GM21786 (cell line): ENCODE results near the gene RPTOR.
A peak's percentile ranks its signal among the peaks of the same experiment; 100 is the strongest.

Experiments
- ATAC-seq: cut with Tn5 transposase; IDR thresholded peaks from one replicate; pipeline ENCODE4 v1.9.1; 2021; ENCODE audit not compliant: unreplicated experiment

RPTOR gene

DNA sequence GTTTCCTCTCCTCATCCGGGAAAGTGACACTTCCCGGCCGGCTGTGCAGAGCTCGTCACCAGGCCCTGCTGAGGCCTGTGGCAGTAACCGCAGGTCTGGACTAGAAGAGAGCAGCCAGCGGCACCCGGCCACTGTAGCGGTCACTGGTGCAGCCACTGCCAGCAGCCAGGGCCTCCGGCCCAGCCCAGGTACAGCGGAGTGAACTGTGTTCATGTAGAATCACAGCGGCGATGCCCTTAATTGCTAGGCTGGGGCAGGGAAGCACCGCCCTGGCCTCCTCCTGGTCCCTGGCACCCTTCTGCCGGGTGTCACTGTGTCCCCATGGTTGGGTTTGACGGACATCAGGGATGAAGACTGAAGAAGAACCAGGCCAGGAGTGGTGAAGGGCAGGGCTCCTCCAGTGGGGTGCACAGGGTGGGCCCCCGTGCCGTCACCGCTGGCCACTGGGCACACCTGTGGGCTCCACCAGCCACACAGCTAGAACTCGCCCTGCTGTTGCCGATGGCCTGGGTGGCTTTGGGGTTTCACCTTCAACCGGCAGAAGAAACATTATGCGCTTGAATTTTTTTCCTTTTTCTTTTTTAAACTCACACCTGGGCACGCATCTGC is 281.8 kb downstream of the RPTOR start:
- no peak for ATAC-seq

DNA sequence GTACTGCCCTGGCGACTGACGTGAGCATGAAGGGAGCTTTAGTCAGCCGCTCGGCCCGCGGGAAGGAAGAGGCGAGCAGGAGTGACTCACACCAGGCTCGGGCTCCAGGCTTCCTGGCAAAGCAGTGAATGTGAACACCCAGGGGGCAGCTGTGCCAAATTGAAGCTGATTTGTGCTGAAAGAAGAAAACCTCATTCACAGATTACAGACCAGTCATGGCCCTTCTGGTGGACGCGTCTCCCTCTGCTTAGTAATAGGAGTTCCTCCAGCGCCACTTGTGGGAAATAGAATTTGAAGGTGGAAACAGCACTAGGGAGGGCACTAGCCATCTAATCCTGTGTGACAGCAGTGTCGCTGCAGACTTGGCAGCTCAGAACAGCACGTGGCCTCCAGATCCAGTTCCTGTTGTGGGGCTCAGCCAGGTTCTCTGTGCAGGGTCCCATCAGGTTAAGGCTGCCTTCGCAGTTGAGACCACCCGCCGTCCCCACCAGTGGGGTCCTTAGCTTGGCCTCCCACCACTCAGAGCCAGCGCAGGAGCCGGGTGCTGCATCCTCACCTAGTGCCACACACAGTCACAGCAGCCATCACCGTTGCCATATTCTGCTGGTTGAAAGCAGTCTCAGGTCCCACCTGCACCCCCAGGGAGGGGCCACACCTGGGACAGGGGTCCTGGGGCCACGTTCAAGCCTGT is 282.5 kb downstream of the RPTOR start:
- ATAC-seq = no peak

DNA sequence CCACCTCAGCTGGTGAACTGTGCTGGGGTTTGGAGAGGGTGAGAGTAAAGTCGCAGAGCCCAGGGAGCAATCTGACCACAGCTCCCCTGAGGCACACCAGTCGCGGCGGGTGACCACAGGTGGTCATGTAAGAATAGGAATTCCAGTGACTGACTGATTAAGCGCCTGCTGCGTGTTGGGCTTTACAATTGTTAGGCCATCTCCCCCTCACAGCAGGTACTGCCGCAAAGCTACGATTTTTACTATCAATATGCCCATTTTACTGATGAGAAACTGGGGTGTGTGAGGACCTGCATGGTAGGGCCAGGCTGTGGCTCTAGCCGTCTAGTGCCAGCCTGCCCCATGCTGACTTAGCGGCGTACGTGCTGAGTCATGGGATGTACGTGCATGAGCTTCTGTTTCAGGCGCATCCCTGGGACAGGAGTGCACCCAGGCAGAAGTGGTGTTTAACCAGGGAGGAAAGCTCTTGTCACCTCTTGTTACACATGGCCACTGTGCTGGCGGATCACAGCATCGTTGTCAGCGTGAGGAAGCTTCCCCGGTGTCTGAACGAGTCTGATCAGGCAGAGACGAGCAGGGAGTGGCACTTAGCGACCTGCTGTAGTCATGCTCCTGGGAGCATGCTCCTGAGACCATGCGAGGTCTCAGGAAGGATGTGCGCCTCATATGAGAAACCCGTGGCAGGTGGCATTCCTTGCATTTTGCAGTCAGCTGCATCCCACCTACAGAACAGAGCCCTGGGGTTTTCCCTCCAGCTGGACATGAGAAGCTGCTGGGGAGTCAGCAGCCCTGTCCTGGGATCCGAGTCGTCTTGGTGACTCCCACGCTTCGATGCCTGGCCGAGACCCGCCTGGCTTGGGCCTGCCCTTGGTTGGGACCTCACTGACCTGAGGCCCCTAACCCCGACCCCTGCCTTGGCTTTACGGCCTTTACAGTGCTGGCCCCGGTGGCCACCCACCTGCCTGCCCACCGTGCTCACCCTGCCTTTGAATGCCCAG is 283.3 kb downstream of the RPTOR start:
- ATAC-seq = no peak

GRCh38 chr17:80829166-80829813 is 284.7 kb downstream of the RPTOR start:
- no peak for ATAC-seq

- no peak for ATAC-seq
These were observed 285.6 kb downstream of the RPTOR start for GRCh38 chr17:80830020-80830780.

DNA sequence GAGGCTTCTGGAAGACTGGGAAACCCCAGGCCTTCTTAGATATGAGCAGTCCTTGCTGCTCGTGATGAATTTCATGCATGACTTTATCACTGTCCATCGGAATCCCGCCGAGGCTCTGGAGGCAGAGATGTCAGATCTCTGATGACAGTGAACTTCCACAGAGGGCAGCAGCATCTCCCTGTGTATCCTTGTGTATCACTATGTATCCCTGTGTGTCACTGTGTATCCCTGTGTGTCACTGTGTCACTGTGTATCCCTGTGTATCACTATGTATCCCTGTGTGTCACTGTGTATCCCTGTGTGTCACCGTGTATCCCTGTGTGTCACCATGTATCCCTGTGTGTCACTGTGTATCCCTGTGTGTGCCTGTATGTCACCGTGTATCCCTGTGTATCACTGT is 286.9 kb downstream of the RPTOR start:
- ATAC-seq = no peak

GRCh38 chr17:80832266-80832676 is 287.6 kb downstream of the RPTOR start:
- no peak for ATAC-seq

DNA sequence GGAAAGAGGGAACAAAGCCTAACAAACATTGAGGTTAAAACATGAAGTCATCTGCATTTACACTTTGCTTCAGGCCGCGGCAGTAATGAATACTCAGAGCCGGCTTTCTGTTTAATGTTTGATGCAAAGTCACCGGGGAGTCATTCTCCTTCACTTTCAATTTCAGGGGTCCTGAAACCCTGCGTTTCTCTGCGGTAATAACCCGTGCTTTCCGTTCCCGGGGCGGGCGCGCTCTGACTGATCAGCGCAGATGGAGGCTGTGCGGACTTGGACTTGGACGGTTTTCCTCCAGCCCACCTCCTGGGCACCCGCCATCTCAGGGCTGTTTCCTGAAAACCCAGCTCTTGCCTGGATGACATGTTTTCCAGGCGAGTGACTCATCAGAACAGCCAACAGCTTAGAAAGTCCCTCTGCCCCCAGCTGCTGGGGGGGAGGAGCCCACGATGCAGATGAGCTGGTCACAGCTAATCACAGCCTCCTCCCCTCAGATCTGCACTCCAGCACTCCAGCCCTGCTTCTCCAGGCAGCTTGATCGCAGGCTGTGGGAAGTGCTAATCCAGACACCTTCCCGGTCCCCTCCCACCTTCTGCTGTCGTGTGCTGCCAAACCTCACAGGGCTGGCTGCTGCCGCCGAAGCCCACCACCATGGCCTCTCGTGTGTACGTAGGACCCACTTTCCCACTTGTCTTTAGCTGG is 288.4 kb downstream of the RPTOR start:
- ATAC-seq = peak; percentile 86

- no peak for ATAC-seq
These were observed 289.6 kb downstream of the RPTOR start for GRCh38 chr17:80833952-80834892.

DNA sequence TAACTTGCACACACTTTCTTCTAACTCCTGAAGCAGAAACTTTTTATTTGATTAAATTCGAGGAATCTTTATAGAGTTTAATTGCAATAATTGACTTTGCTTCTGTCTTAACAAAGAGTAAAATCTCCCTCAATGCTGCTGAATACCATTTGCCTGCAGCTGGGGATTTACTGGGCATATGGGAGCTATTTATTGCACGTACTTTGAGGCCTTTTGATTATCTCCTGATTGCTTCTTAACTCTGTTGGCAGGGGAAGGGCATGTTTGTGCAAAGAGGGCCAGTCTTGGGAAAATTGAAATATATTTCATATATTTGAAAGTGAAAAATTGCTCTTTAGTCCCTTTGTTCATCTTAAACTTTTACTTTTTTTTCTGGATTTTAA is 290.2 kb downstream of the RPTOR start:
- ATAC-seq = no peak

GRCh38 chr17:80835816-80836657 is 291.4 kb downstream of the RPTOR start:
- no peak for ATAC-seq

DNA sequence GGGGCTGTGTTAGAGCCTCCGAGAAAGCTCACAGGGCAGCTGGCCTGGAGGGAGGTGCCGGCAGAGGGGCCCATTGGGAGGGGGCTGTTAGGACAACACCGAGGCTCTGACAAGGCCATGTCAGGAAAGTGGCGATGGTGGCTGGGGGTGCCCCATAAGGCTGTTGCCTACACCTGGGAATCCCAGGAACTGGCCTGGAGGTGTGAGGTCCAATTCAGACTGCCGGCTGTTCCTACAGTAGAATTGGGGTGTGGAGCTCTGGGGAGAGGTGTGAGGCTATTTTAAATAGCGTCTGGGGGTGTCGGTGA is 292.0 kb downstream of the RPTOR start:
- no peak for ATAC-seq

DNA sequence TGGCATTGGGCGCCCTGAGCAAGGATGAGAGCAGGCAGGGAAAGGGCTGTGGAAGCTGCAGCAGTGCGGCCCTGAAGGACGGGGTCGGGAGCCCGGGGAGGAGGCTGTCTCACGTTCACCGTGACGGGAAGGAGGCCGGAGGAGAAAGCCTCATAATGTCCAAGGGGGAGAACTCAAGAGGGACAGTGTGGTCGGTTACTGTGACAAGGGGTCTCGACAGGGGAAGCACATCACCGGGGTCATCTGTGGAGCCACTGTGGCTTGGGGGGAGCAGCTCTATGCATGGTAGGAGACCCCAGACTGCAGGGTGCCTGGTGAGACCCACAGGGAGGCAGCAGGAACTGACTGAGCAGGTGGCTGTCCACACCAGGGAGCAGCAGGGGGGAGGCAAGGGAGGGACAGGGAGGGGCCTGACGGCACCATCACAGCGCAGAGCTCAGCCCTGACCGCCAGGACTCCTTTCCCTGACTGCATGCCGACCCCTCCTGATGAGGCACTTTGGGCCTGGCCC is 292.4 kb downstream of the RPTOR start:
- no peak for ATAC-seq

GRCh38 chr17:80837711-80838110 is 293.1 kb downstream of the RPTOR start:
- no peak for ATAC-seq

GRCh38 chr17:80838311-80839025 is 293.8 kb downstream of the RPTOR start:
- no peak for ATAC-seq

DNA sequence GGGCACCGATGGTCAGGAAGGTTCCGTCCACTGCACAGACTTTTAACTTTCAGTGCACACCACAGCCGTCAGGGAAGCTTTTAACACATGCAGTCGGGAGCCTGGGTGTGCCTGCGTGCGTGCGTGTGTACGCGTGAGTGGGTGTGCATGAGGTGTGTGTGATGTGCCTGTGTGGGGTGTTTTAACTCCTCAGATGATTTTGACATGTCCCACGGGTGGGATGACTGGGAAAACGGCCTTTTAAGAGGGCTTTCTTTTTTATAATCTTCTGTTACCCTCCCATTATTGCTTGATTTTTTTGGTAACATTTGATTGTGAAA is 294.3 kb downstream of the RPTOR start:
- ATAC-seq = no peak

- ATAC-seq = no peak
These were observed 294.9 kb downstream of the RPTOR start for GRCh38 chr17:80839511-80839941.
